ENCODE measurements around the gene AGBL4.

AGBL4 gene

DNA sequence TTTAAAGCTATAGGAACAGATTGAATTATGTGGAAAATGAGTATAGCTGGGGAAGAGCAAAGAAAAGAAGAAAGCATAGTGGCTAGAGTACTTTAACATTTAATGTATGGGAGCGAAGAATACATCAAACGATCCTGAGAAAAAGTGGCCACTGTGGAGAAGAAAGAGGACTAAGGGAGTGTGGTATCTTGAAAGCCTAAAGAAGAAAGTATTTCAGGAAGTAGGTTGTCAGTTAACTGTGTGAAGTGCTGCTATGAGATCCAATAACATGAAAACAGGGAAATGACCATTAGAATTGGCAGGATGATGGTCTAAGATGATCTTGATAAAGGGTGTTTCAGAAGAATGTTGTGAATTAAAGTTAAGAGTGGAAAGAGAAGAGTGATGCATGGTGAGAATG, 1027.4 kb downstream of the AGBL4 start:
- TF ChIP-seq, protein P1, sequence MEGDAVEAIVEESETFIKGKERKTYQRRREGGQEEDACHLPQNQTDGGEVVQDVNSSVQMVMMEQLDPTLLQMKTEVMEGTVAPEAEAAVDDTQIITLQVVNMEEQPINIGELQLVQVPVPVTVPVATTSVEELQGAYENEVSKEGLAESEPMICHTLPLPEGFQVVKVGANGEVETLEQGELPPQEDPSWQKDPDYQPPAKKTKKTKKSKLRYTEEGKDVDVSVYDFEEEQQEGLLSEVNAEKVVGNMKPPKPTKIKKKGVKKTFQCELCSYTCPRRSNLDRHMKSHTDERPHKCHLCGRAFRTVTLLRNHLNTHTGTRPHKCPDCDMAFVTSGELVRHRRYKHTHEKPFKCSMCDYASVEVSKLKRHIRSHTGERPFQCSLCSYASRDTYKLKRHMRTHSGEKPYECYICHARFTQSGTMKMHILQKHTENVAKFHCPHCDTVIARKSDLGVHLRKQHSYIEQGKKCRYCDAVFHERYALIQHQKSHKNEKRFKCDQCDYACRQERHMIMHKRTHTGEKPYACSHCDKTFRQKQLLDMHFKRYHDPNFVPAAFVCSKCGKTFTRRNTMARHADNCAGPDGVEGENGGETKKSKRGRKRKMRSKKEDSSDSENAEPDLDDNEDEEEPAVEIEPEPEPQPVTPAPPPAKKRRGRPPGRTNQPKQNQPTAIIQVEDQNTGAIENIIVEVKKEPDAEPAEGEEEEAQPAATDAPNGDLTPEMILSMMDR (IDR thresholded peaks at IDR 0.05) = no peak

- TF ChIP-seq, protein P1 (IDR thresholded peaks at IDR 0.05) = no peak
Measured at GRCh38 chr1:48988633-48989197, 1035.0 kb downstream of the AGBL4 start.

DNA sequence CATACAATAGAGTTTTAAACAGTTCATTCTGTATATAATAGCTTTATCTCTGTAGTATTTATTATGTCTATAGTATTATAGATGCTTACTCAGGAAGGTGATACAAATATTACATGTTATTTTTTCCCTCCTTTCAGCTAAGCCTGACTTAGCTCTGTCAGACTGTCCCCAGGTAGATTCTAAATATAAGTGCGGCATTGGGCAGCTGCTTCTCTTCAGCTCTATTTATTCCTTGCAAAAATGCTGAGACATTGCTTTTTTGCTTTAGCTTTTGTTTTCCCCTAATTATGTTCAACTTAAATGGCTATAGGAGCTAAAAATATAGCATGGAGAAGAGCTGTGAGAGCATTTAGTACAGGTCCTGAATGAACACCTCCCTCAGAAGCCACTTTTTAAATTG, 1043.8 kb downstream of the AGBL4 start:
- TF ChIP-seq, protein P1 (IDR thresholded peaks at IDR 0.05) = no peak

- TF ChIP-seq, protein P1 (IDR thresholded peaks at IDR 0.05) = no peak
Measured at GRCh38 chr1:48978413-48978812, 1045.3 kb downstream of the AGBL4 start.

DNA sequence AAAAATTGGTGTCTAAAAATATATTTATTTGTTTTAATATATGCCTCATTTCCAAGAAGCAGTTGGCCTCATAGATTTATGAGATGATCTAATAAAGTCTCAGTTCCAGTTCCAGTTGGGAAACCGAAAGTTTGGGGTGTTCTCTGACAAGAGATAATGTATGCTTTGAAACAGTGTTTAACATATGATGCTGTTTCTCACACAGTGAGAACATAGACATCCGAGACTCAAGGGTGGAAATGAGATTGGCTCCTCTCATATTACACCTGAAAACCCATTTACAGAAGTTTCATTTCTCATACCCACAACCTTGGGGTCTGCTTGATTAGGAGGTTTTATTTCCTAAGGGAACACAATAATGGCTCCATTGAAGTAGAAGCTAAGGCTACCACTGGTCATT, 1046.5 kb downstream of the AGBL4 start:
- TF ChIP-seq, protein P1 (IDR thresholded peaks at IDR 0.05) = no peak

GRCh38 chr1:48969971-48970370, 1053.8 kb downstream of the AGBL4 start:
- TF ChIP-seq, protein P1 (IDR thresholded peaks at IDR 0.05) = no peak

- TF ChIP-seq, protein P1 (IDR thresholded peaks at IDR 0.05) = no peak
Measured at GRCh38 chr1:48967318-48967717, 1056.4 kb downstream of the AGBL4 start.

GRCh38 chr1:48966583-48966982, 1057.2 kb downstream of the AGBL4 start:
- TF ChIP-seq, protein P1 (IDR thresholded peaks at IDR 0.05) = no peak

Measured in LNCAP (cell line).